ENCODE measurements around the gene FLT3LG. TPM values are rescaled to one million over a fixed set of nuclear protein-coding genes. Genes with fewer than 3 reads are reported as not detected.

The FLT3LG gene
- total and polyA plus RNA-seq, 9 of the 15 experiments (the other 6 are each of a cell fraction or from before 2014, with no cell fraction given) = 0.31 to 6.4 (median 1.1) TPM

DNA sequence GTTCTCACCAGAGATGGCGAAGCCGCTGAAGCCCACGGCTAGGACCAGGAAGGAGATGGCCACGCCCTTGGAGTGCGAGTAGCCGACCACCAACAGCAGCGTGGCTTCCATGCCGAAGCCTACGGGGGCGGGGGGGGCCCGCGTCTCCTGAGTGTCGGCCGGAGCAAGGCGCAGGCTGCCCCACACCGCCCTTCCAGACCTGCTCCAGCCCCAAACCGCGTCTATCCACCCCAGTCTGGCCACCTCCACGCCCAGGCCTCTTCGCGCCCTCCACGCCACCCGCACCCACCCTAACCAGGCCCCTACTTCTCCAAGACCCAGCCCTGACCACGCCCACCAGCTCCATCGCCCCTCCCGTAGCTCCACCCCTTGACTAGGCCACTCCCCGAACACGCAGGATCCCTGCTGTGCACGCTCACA is 42.7 kb upstream of the FLT3LG start (continued):
- TF ChIP-seq PHF8 (IDR thresholded peaks at IDR 0.05; ENCODE audit: borderline replicate concordance, low read length) (peak; percentile 59; the same call in 1 of the 2 replicates), ZBTB1 (CRISPR knock-in tag; IDR thresholded peaks at IDR 0.05; ENCODE audit: borderline replicate concordance, low read depth) (no peak; the same call in 1 of the 2 replicates), HDGF (IDR thresholded peaks at IDR 0.05) (no peak), KAT8 (IDR thresholded peaks at IDR 0.05; ENCODE audit: low read depth) (no peak)
- TF ChIP-seq, protein P1, sequence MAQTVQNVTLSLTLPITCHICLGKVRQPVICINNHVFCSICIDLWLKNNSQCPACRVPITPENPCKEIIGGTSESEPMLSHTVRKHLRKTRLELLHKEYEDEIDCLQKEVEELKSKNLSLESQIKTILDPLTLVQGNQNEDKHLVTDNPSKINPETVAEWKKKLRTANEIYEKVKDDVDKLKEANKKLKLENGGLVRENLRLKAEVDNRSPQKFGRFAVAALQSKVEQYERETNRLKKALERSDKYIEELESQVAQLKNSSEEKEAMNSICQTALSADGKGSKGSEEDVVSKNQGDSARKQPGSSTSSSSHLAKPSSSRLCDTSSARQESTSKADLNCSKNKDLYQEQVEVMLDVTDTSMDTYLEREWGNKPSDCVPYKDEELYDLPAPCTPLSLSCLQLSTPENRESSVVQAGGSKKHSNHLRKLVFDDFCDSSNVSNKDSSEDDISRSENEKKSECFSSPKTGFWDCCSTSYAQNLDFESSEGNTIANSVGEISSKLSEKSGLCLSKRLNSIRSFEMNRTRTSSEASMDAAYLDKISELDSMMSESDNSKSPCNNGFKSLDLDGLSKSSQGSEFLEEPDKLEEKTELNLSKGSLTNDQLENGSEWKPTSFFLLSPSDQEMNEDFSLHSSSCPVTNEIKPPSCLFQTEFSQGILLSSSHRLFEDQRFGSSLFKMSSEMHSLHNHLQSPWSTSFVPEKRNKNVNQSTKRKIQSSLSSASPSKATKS (CRISPR knock-in tag; IDR thresholded peaks at IDR 0.05) = no peak

DNA sequence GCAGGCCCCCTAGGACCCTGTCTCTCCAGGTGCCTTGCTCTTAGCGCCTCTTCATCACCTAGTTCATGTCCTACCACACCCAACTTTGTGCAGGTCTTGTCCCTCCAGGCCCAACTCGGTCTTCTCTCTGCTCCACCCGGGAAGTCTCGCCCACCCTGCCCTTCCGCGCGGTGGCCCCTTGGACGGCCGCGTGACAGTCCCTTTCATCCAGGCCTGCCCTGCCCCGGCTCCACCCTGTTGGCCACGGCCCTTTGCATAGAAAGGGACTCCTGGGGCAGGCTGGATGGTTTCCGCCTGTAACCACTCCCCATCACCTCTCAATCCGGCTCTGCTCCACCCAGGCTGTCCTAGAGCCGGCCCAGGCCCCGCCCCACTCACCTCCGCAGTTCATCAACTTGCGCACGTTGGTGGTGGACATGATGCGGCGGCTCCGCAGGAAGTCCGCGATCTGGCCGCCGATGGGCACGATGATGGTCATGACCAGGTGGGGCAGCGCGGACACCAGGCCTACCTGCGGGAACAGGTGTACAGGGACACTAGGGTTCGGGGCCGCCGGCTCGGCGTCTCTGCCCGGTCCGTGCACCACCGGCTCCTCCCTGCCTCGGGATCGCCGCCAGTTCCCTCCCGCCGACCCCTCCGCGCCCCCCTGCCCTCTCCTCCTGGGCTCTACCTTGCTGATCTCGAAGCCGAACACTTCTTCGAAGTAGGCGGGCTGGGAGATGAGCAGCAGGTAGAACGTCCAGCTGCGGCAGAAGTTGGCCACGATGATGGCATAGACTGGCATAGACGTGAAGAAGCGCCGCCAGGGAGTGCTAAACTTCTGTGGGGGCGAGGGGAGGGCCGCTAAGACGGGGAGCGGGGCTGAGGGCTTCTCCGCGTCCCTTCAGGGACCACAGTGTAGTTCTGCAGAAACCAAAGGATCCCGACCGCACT is 41.6 kb upstream of the FLT3LG start:
- intact Hi-C loops (cut with micrococcal nuclease) = no loop called here
- H3K9me3 ChIP-seq (replicated peaks; ENCODE audit: control insufficient read depth, insufficient read depth, low read depth, low read length) = no peaks in the 10 kb centered on the region
- no peak for FAIRE-seq
- no peak overlapping the region for H3K27ac ChIP-seq (ENCODE audit: extremely low read depth, low read depth, low read length)
- BruUV-seq (replicated peaks) = no TSS peak
- ChIA-PET CTCF (ENCODE audit: low intra/inter-chr PET ratio) (no interaction called here), POLR2A (interaction anchor here (1.0 to 1.6 kb wide), 3 partner anchors 8 to 21 kb away, joined by 4 to 14 read pairs (median 5); partner anchors contain the start of gene SLC17A7)
- H3K9ac ChIP-seq (ENCODE audit: insufficient read depth in 1 of 2, low read depth in 2 of 2, low read length in 2 of 2) = no peak overlapping the region
- H3K4me1 ChIP-seq (replicated peaks in 1 of 2; ENCODE audit: control insufficient read depth in 2 of 2, insufficient read depth in 2 of 2, low read length in 2 of 2) = peaks cover 37 to 78% of the 10 kb centered on the region in 2 experiments
- DNase-seq (ENCODE audit: extremely low read depth in 1 of 4, low spot score in 3 of 4) = no peak
- in situ Hi-C loops (cut with MboI) = no loop called here
- H3K9me1 ChIP-seq (ENCODE audit: control insufficient read depth, insufficient read depth, low read length) = no peaks in the 10 kb centered on the region
- 76% methylated on average over 45 of the region's 63 CpGs for WGBS (ENCODE audit: insufficient coverage, low coverage, missing lambda C conversion rate)
- H3K79me2 ChIP-seq (ENCODE audit: control insufficient read depth, insufficient read depth, low read length) = peaks cover 9% of the 10 kb centered on the region
- no peaks in the 10 kb centered on the region for H3K27me3 ChIP-seq (ENCODE audit: control insufficient read depth in 2 of 2, insufficient read depth in 2 of 2, low read length in 2 of 2)
- no peak overlapping the region for H3K4me3 ChIP-seq
- ATAC-seq = no peak
- H2AFZ ChIP-seq (ENCODE audit: low read depth, low read length) = no peak overlapping the region
- H3K4me2 ChIP-seq (ENCODE audit: insufficient read depth, low read length) = no peak overlapping the region
- H3K36me3 ChIP-seq (ENCODE audit: control insufficient read depth, insufficient read depth, low read length) = no peaks in the 10 kb centered on the region; the same call in 2 of the 3 replicates
- no peaks in the 10 kb centered on the region for H4K20me1 ChIP-seq (replicated peaks; ENCODE audit: control insufficient read depth, insufficient read depth, low read length)
- TF ChIP-seq RBM14 (IDR thresholded peaks at IDR 0.05; ENCODE audit: borderline replicate concordance, insufficient read depth, low read depth, low read length) = 0 out of 2 replicates have a peak, but pooled peaks have one; percentile 54
- TF ChIP-seq ZNF24 (IDR thresholded peaks at IDR 0.05) = no peak
- TF ChIP-seq, protein P2, sequence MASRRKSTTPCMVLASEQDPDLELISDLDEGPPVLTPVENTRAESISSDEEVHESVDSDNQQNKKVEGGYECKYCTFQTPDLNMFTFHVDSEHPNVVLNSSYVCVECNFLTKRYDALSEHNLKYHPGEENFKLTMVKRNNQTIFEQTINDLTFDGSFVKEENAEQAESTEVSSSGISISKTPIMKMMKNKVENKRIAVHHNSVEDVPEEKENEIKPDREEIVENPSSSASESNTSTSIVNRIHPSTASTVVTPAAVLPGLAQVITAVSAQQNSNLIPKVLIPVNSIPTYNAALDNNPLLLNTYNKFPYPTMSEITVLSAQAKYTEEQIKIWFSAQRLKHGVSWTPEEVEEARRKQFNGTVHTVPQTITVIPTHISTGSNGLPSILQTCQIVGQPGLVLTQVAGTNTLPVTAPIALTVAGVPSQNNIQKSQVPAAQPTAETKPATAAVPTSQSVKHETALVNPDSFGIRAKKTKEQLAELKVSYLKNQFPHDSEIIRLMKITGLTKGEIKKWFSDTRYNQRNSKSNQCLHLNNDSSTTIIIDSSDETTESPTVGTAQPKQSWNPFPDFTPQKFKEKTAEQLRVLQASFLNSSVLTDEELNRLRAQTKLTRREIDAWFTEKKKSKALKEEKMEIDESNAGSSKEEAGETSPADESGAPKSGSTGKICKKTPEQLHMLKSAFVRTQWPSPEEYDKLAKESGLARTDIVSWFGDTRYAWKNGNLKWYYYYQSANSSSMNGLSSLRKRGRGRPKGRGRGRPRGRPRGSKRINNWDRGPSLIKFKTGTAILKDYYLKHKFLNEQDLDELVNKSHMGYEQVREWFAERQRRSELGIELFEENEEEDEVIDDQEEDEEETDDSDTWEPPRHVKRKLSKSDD (conservative IDR thresholded peaks at IDR 0.05; ENCODE audit: low read length) = no peak
- TF ChIP-seq, protein P3, sequence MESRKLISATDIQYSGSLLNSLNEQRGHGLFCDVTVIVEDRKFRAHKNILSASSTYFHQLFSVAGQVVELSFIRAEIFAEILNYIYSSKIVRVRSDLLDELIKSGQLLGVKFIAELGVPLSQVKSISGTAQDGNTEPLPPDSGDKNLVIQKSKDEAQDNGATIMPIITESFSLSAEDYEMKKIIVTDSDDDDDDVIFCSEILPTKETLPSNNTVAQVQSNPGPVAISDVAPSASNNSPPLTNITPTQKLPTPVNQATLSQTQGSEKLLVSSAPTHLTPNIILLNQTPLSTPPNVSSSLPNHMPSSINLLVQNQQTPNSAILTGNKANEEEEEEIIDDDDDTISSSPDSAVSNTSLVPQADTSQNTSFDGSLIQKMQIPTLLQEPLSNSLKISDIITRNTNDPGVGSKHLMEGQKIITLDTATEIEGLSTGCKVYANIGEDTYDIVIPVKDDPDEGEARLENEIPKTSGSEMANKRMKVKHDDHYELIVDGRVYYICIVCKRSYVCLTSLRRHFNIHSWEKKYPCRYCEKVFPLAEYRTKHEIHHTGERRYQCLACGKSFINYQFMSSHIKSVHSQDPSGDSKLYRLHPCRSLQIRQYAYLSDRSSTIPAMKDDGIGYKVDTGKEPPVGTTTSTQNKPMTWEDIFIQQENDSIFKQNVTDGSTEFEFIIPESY (CRISPR knock-in tag; IDR thresholded peaks at IDR 0.05) = peak; percentile 74; the same call in 1 of the 2 replicates
- no peak for TF ChIP-seq FOXA3 (CRISPR knock-in tag; conservative IDR thresholded peaks at IDR 0.05 in 1 of 2, IDR thresholded peaks at IDR 0.05 in 1 of 2)
